GM19099 (cell line): ENCODE measurements around the gene MRPL28.
A peak's percentile ranks its signal among the peaks of the same experiment; 100 is the strongest.

Experiments
- POLR2A ChIP-seq: IDR thresholded peaks from 3 replicates; pipeline ENCODE4 v1.6.1; 2011; ENCODE audit warnings: low read depth; ENCODE audit not compliant: insufficient read length; ENCODE audit errors: extremely low read depth

MRPL28 gene

GRCh38 chr16:396605-397004 is 26.3 kb upstream of the MRPL28 start:
- no peak for TF ChIP-seq POLR2A

- TF ChIP-seq POLR2A, result no peak
These were observed 25.9 kb upstream of the MRPL28 start for GRCh38 chr16:396199-396598.

- no peak for TF ChIP-seq POLR2A
These were observed 22.2 kb upstream of the MRPL28 start for GRCh38 chr16:392450-393030.

- no peak for TF ChIP-seq POLR2A
These were observed 21.6 kb upstream of the MRPL28 start for GRCh38 chr16:391885-392335.

GRCh38 chr16:389352-389751 is 19.0 kb upstream of the MRPL28 start:
- no peak for TF ChIP-seq POLR2A

GRCh38 chr16:386641-387156 is 16.4 kb upstream of the MRPL28 start:
- no peak for TF ChIP-seq POLR2A

GRCh38 chr16:383326-384051 is 13.2 kb upstream of the MRPL28 start:
- TF ChIP-seq POLR2A, result no peak

GRCh38 chr16:381789-382717 is 11.7 kb upstream of the MRPL28 start, which contains the start of gene PGAP6:
Gene PGAP6 (minus strand): TSS chr16:381978. CDS start chr16:381821, 157 bp downstream.
- TF ChIP-seq POLR2A, result peak; percentile 73

GRCh38 chr16:381012-381788 is 10.9 kb upstream of the MRPL28 start:
- no peak for TF ChIP-seq POLR2A

GRCh38 chr16:380762-381011 is 10.3 kb upstream of the MRPL28 start:
- TF ChIP-seq POLR2A, result no peak

- no peak for TF ChIP-seq POLR2A
These were observed 9.8 kb upstream of the MRPL28 start for GRCh38 chr16:379961-380761.

- no peak for TF ChIP-seq POLR2A
These were observed 9.0 kb upstream of the MRPL28 start for GRCh38 chr16:379183-379960.

- TF ChIP-seq POLR2A, result no peak
These were observed 8.5 kb upstream of the MRPL28 start for GRCh38 chr16:378821-379182.
